Measurements from ENCODE around the gene SETD9. TPM values are rescaled to one million over a fixed set of nuclear protein-coding genes. Genes with fewer than 3 reads are reported as not detected.

SETD9 gene
- polyA plus RNA-seq, 3 donors: 5.8 to 24.8 (median 7.8) TPM

GRCh38 chr5:56934325-56934724 lies 24.9 kb downstream of the SETD9 start:
- no peaks in the 10 kb centered on the region for H4K20me1 ChIP-seq (ENCODE audit: insufficient read depth, low read length)
- intact Hi-C loops (cut with micrococcal nuclease): no loop called here
- WGBS (ENCODE audit: insufficient coverage): no CpG with 5 or more reads among the region's 1 CpG
- no peak overlapping the region for H3K27ac ChIP-seq (ENCODE audit: low read depth in 1 of 2, low read length in 2 of 2)
- H3K36me3 ChIP-seq (replicated peaks in 1 of 2; ENCODE audit: control insufficient read depth in 1 of 2, insufficient read depth in 2 of 2, low read length in 2 of 2): peaks cover 72 to 93% of the 10 kb centered on the region in 2 donors
- no peaks in the 10 kb centered on the region for H3K4me1 ChIP-seq (ENCODE audit: control insufficient read depth in 1 of 2, insufficient read depth in 2 of 2, low read length in 2 of 2)
- H3K79me2 ChIP-seq (ENCODE audit: insufficient read depth, low read length): no peaks in the 10 kb centered on the region
- TF ChIP-seq, protein P1, sequence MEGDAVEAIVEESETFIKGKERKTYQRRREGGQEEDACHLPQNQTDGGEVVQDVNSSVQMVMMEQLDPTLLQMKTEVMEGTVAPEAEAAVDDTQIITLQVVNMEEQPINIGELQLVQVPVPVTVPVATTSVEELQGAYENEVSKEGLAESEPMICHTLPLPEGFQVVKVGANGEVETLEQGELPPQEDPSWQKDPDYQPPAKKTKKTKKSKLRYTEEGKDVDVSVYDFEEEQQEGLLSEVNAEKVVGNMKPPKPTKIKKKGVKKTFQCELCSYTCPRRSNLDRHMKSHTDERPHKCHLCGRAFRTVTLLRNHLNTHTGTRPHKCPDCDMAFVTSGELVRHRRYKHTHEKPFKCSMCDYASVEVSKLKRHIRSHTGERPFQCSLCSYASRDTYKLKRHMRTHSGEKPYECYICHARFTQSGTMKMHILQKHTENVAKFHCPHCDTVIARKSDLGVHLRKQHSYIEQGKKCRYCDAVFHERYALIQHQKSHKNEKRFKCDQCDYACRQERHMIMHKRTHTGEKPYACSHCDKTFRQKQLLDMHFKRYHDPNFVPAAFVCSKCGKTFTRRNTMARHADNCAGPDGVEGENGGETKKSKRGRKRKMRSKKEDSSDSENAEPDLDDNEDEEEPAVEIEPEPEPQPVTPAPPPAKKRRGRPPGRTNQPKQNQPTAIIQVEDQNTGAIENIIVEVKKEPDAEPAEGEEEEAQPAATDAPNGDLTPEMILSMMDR (IDR thresholded peaks at IDR 0.05): no peak
- no peaks in the 10 kb centered on the region for H3K4me1 Mint-ChIP-seq
- no peak for DNase-seq
- no peak overlapping the region for H3K4me3 Mint-ChIP-seq
- no peaks in the 10 kb centered on the region for H3K9me3 ChIP-seq (replicated peaks in 1 of 2; ENCODE audit: control insufficient read depth in 1 of 2, insufficient read depth in 1 of 2, low read length in 2 of 2)
- no peak overlapping the region for H3K27ac Mint-ChIP-seq
- H3K9ac ChIP-seq (ENCODE audit: insufficient read depth, low read length, poor library complexity, severe bottlenecking): no peak overlapping the region
- H3K27me3 Mint-ChIP-seq (ENCODE audit: low read depth in 3 of 3): no peaks in the 10 kb centered on the region
- peaks cover 63 to 76% of the 10 kb centered on the region in 2 donors for H3K36me3 Mint-ChIP-seq
- no peaks in the 10 kb centered on the region for H3K9me3 Mint-ChIP-seq
- no peaks in the 10 kb centered on the region for H3K27me3 ChIP-seq (ENCODE audit: control insufficient read depth in 2 of 2, insufficient read depth in 2 of 2, low read length in 2 of 2)
- H2AFZ ChIP-seq (ENCODE audit: insufficient read depth, low read depth, low read length, poor library complexity, severe bottlenecking): no peak overlapping the region
- no peak overlapping the region for H3K4me3 ChIP-seq (replicated peaks in 1 of 3; ENCODE audit: low read depth in 2 of 3, low read length in 3 of 3)
- H3K4me2 ChIP-seq (replicated peaks; ENCODE audit: extremely low read depth, low read length, poor library complexity, severe bottlenecking): no peak overlapping the region

DNA sequence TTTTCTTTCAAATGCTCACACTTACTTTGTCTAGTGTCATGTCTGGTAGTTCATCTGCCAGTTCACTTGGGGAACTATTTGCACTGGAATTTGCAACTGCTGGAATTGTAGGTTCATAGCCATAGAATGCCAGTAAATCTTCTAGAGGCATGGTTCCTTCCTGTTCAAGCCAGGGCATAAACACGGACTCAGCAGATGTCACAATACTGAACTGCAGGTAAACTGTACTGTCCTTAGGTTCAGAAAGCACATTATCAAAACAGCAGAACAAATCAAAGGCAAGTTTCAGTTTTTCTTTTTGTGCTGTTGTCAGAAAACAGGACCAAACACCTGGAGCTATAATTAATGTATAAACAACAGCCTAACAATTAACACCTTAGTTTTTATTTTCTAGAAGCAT lies 29.5 kb downstream of the SETD9 start:
- Histone ChIP-seq H3K4me3 (replicated peaks in 1 of 3; ENCODE audit: low read depth in 2 of 3, low read length in 3 of 3) (no peak overlapping the region), H3K4me1 (ENCODE audit: control insufficient read depth in 1 of 2, insufficient read depth in 2 of 2, low read length in 2 of 2) (no peaks in the 10 kb centered on the region), H3K36me3 (replicated peaks in 1 of 2; ENCODE audit: control insufficient read depth in 1 of 2, insufficient read depth in 2 of 2, low read length in 2 of 2) (peaks cover 65 to 99% of the 10 kb centered on the region in 2 donors), H3K9me3 (replicated peaks in 1 of 2; ENCODE audit: control insufficient read depth in 1 of 2, insufficient read depth in 1 of 2, low read length in 2 of 2) (no peaks in the 10 kb centered on the region), H3K9ac (ENCODE audit: insufficient read depth, low read length, poor library complexity, severe bottlenecking) (no peak overlapping the region), H3K27me3 (ENCODE audit: control insufficient read depth in 2 of 2, insufficient read depth in 2 of 2, low read length in 2 of 2) (no peaks in the 10 kb centered on the region), H3K79me2 (ENCODE audit: insufficient read depth, low read length) (no peaks in the 10 kb centered on the region), H3K4me2 (replicated peaks; ENCODE audit: extremely low read depth, low read length, poor library complexity, severe bottlenecking) (no peak overlapping the region), H3K27ac (ENCODE audit: low read depth in 1 of 2, low read length in 2 of 2) (no peak overlapping the region), H2AFZ (ENCODE audit: insufficient read depth, low read depth, low read length, poor library complexity, severe bottlenecking) (no peak overlapping the region), H4K20me1 (ENCODE audit: insufficient read depth, low read length) (no peaks in the 10 kb centered on the region)
- no peak for DNase-seq
- intact Hi-C loops (cut with micrococcal nuclease): no loop called here
- Mint-ChIP-seq H3K27ac (no peak overlapping the region), H3K4me1 (no peaks in the 10 kb centered on the region), H3K36me3 (peaks cover 73 to 83% of the 10 kb centered on the region in 2 donors), H3K4me3 (no peak overlapping the region), H3K9me3 (no peaks in the 10 kb centered on the region), H3K27me3 (ENCODE audit: low read depth in 3 of 3) (peaks cover 0 to 1% (median 0%) of the 10 kb centered on the region in 3 donors)
- WGBS (ENCODE audit: insufficient coverage): 60% methylated on average over 1 of the region's 1 CpG
- TF ChIP-seq, protein P1 (IDR thresholded peaks at IDR 0.05): no peak

Data from CD14-positive monocyte (primary cell).